Fibroblast of the aortic adventitia (primary cell): Measurements from ENCODE around the gene PNN. TPM values are rescaled to one million over a fixed set of nuclear protein-coding genes. Genes with fewer than 3 reads are reported as not detected.
"Not testable (repeated sequence)": the region's sequence is repeated elsewhere in the genome, so short reads cannot be mapped to it uniquely, and the experiment has no call there.

Experiments
- DNase-seq: peaks from one replicate; pipeline ENCODE4 v3.0.0-alpha.2; 2010; ENCODE audit warnings: low read depth
- H3K4me3 ChIP-seq: 2 replicates; pipeline ENCODE4 v1.5.1; 2011; ENCODE audit warnings: low read depth, mild to moderate bottlenecking, control low read depth, low read length, moderate library complexity
- total RNA-seq: library from RNA; depleted of rRNA; stranded (reverse); fragments of >200 nt; gene quantifications from 2 replicates; pipeline ENCODE4 v1.2.3, GENCODE V29; 2012; ENCODE audit warnings: low replicate concordance
- TF ChIP-seq, protein P1 (sequence below): IDR thresholded peaks from 2 replicates; pipeline ENCODE4 v1.5.1; 2011; ENCODE audit warnings: mild to moderate bottlenecking, low read length, control low read depth, inconsistent platforms; ENCODE audit not compliant: insufficient read depth

The PNN gene
- total RNA-seq, 1 donor = 21.7 TPM

DNA sequence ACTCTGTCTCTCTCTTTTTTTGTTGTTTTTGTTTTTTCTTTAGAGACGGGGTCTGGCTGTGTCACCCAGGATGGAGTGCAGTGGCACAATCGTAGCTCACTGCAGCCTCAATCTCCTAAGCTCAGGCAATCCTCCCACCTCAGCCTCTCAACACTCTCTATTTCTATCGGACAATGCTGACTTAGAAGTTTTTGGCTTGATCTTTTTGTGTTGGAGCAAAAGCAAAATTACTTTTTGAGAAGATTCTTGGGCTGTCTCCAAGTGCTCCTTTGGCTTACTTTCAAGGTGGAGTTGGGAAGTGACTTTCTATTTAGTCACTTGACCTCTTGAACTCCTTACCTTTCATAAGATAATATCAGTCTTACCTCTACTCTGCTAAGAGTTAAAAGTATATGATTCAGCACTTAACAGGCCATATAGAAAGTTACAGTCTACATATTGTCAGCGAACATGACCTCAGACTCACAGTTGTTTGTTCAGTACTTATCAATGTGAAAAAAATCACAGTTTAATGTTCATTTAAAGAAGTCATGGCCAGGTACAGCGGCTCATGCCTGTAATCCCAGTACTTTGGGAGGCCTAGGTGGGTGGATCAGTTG lies 43.2 kb downstream of the PNN start:
- DNase-seq = peak; percentile 75
- H3K4me3 ChIP-seq = no peak overlapping the region
- TF ChIP-seq, protein P1, sequence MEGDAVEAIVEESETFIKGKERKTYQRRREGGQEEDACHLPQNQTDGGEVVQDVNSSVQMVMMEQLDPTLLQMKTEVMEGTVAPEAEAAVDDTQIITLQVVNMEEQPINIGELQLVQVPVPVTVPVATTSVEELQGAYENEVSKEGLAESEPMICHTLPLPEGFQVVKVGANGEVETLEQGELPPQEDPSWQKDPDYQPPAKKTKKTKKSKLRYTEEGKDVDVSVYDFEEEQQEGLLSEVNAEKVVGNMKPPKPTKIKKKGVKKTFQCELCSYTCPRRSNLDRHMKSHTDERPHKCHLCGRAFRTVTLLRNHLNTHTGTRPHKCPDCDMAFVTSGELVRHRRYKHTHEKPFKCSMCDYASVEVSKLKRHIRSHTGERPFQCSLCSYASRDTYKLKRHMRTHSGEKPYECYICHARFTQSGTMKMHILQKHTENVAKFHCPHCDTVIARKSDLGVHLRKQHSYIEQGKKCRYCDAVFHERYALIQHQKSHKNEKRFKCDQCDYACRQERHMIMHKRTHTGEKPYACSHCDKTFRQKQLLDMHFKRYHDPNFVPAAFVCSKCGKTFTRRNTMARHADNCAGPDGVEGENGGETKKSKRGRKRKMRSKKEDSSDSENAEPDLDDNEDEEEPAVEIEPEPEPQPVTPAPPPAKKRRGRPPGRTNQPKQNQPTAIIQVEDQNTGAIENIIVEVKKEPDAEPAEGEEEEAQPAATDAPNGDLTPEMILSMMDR = no peak

DNA sequence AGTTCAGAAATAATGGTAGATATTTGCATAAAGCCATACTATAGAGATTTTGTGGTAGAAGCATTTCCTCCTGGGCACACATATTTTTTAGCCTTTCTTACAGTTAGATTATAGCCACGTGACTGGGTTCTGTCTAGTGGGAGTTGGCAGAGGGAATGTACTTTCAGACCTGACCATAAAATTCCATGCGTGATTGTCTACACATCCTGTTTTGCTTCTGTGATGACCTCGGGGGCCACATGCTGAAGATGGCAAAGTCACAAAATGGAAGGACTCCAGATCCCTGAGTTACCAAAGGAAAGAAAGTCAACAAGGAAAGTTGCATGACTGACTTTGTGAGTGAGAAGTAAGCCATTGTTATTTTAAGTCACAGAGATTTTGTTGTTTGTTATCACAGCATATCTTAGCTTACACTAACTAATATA lies 44.0 kb downstream of the PNN start:
- peak; percentile 79 for DNase-seq
- TF ChIP-seq, protein P1 = no peak
- no peak overlapping the region for H3K4me3 ChIP-seq

DNA sequence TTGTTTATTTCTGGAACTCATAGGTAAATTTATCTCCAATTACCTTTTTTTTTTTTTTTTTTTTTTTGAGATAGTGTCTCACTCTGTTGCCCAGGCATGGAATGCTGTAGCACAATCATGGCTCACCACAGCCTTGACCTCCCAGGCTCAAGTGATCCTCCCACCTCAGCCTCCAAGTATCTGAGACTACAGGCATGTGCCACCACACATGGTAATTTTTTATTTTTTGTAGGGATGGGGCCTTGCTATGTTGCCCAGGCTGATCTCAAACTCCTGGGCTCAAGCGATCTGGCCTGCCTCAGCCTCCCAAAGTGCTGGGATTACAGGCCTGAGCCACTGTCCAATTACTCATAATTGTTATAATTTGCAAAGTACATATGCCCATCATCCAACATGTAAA lies 45.4 kb downstream of the PNN start:
- H3K4me3 ChIP-seq, DNase-seq: not testable (repeated sequence)

DNA sequence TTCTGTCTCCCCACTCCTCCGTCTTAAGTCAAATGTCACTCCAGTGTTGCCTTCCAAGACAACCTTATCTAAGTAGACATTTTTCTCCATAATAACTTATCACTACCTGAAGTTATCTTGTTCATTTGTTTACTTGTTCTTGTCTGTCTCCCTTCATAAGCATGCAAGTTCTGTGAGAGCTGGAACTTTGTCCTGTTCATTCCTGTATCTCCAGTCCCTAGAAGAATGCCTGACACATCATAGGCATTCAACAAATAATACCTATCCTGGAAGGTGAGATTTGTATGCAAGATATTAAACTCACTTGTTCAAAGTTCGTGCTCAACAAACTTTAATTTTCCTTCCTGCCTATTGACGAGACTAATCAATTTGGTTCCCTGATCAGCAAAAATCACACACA lies 53.0 kb downstream of the PNN start:
- no peak for DNase-seq
- H3K4me3 ChIP-seq = no peak overlapping the region
- TF ChIP-seq, protein P1 = no peak

DNA sequence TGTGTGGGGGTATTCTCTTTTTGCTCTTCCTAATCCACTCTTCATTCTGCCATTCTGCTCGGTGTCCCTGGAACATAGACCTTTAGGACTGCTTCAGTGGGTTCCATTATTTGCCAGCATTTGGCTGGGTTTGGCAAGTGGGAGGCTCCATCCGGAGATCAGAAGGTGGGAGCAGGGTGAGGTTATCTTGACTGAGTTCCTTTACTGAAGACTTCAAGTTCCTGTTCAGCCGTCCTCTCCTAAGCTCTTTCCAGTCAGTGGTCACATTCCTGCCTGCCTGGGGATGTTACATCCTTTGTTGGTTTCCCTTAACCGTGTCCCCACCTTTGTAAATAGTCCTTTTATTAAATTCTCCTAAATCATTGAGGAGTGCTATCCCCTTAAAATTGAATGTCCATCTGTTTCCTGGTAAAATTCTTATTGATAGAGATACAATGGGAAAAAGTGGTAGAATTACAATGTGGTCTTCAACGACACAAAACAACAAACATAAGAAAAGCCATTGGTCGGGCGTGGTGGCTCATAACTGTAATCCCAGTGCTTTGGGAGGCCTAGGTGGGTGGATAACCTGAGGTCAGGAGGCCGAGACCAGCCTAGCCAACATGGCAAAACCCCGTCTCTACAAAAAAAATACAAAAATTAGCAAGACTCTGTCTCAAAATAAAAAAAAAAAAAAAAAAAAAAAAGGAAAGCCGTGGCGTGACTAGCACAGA lies 53.6 kb downstream of the PNN start:
- TF ChIP-seq, protein P1 = no peak
- DNase-seq = no peak

DNA sequence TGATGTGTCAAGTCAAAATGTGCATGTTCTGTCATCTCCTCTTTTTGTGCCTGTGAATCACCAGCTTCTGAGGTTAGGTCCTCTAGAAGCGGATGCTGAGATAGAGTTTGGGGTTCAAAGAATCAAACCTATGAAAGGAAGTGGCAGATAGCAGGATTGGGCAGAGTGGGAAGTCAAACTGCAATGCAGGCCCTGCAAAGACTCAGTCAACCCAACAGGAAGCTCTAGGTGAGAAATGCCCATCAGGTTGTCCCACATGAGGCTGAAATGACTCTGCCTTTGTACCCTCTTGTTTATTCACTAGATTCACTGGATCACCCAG lies 54.1 kb downstream of the PNN start:
- TF ChIP-seq, protein P1 = no peak
- peak; percentile 50 for DNase-seq

More for the DNA sequence above, 53.6 kb downstream of the PNN start:
- H3K4me3 ChIP-seq = no peak overlapping the region

DNA sequence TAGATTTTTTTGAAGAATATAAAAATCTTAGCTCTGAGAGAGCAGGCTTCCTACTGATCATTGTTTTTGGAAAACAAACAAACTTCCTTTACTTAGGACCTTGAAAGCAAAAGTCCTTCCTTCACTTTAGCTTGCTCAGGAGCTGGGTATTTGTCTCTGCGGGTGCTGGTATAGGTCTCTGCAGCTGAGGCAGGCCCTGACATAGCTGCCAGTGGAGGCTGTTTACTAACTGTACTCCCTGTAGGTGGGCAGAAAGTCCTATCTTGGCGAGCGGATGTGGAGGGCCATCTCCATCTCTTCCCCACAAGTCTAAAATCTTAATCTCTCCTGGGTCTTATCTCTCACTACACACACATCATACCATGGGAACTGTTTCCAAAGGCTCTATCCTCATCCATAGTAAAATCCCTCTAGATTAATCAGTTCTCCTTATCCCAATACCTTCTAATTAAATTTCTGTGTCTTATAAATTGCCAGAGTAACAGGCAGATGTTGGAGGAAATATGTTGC lies 54.6 kb downstream of the PNN start:
- DNase-seq = no peak
- no peak overlapping the region for H3K4me3 ChIP-seq
- TF ChIP-seq, protein P1 = no peak

More for the DNA sequence above, 54.1 kb downstream of the PNN start:
- H3K4me3 ChIP-seq = no peak overlapping the region
